Measurements from ENCODE around the gene REXO1.
A peak's percentile ranks its signal among the peaks of the same experiment; 100 is the strongest.

Gene REXO1

DNA sequence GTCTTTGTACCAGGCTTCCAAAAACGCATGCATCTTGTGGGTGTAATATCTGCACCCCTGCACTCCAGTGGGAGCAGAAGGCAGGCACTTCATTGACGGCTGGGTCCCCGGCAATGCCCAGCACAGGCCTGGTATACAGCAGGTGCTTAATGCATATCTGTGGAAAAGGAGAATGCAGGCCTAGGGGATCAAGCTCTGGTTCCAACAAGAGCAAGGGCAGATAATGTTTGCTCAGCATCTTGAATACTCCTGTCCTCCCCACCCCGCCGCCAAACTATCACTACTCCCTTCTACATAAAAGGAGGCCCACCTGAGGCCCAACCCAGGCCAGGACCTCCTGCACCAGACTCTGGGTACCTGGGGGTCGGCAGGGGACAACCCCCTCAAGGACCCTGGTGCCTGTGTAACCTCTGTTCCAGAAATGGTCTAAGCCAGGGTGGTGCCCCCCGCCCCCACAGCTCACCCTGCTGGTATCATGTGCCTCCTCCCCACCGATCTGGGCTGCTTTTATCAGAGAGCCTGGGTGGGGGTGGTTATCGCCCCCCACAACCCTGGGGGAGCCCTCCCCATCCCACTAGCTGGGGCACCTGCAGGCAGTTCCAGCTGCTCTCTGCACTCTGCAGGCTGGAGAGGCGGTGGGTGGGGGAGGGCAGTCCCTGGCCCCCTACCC, 10.3 kb upstream of the REXO1 start:
- H2BK120ac ChIP-seq (ENCODE audit: low read depth, low read length) = no peak overlapping the region
- H3K4me2 ChIP-seq (ENCODE audit: low read length, poor library complexity, severe bottlenecking) = no peak overlapping the region
- H3K9ac ChIP-seq (ENCODE audit: low read length) = no peak overlapping the region
- H3K4ac ChIP-seq (ENCODE audit: low read depth in 1 of 2, low read length in 2 of 2) = no peak overlapping the region
- no peak overlapping the region for H2AK5ac ChIP-seq (ENCODE audit: low read length, severe bottlenecking)
- no peak overlapping the region for H2AFZ ChIP-seq (ENCODE audit: low read depth, low read length)
- H4K91ac ChIP-seq (ENCODE audit: low read length) = no peak overlapping the region
- peak overlapping the region; percentile 44 for H2BK15ac ChIP-seq (ENCODE audit: low read depth, poor library complexity, severe bottlenecking)
- peak overlapping the region in 1 of 2 experiments; percentile 77 for H3K23ac ChIP-seq (ENCODE audit: low read length in 2 of 2)
- peaks cover 0 to 17% of the 10 kb centered on the region in 2 experiments for H3K36me3 ChIP-seq (ENCODE audit: control insufficient read depth in 1 of 2, insufficient read depth in 2 of 2, low read depth in 1 of 2, low read length in 2 of 2)
- H3K27me3 ChIP-seq (ENCODE audit: control insufficient read depth in 1 of 2, insufficient read depth in 1 of 2, low read length in 2 of 2) = no peaks in the 10 kb centered on the region
- H3K9me3 ChIP-seq (ENCODE audit: control insufficient read depth, low read length) = no peaks in the 10 kb centered on the region
- H3K4me3 ChIP-seq (ENCODE audit: insufficient read depth in 1 of 2, low read depth in 1 of 2, low read length in 2 of 2) = no peak overlapping the region
- no peak overlapping the region for H3K27ac ChIP-seq (ENCODE audit: low read length, poor library complexity, severe bottlenecking)
- H3K4me1 ChIP-seq (ENCODE audit: control insufficient read depth, insufficient read depth, low read depth, low read length) = peaks cover 80% of the 10 kb centered on the region
- DNase-seq = no peak
- peak overlapping the region in 1 of 2 experiments; percentile 61 for H2BK12ac ChIP-seq (ENCODE audit: low read length in 2 of 2)
- H3K14ac ChIP-seq (ENCODE audit: low read length in 2 of 2) = no peak overlapping the region
- H4K8ac ChIP-seq (ENCODE audit: low read length) = no peak overlapping the region
- H3K18ac ChIP-seq (ENCODE audit: low read depth in 1 of 2, low read length in 2 of 2) = peak overlapping the region in 1 of 2 experiments; percentile 63
- 85% methylated on average over 9 of the region's 10 CpGs for WGBS
- H2BK5ac ChIP-seq (ENCODE audit: low read depth, low read length, poor library complexity, severe bottlenecking) = no peak overlapping the region
- peaks cover 2% of the 10 kb centered on the region for H3K79me1 ChIP-seq (replicated peaks; ENCODE audit: low read length, poor library complexity, severe bottlenecking)

DNA sequence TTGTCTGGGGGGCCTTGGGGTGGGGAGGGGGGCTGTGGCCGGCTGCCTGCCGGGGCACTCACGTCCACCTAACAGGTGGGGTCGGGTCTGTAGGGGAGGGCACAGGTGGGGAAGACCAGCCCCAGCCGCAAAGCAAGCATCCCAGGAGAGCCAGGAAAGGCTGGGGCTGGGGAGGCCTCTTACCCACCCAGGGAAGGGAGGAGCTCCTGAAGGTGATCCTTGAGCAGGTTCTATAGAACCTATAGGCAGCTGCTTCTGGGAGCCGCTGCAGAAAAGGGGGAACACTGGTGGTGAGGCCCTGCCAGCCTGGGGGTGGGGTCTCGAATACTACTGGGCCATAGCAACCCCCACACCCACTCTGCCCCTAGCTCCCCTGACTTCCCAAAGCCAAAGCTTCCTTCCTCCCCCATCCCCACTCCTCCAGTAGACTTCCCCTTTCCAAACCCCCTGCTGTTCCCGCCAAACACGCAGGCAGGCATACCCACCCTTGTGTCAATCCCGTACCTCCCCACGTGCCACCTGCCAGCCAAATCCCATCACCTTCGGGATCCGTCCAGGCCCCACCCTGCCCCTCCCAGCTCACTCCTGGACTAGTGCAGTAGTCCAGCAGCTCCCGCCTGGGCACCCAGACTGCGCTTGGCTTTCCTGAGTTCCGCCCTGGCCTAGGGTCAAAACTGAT, 9.5 kb upstream of the REXO1 start:
- Histone ChIP-seq H4K91ac (ENCODE audit: low read length) (peak overlapping the region; percentile 70), H2BK5ac (ENCODE audit: low read depth, low read length, poor library complexity, severe bottlenecking) (no peak overlapping the region), H2BK120ac (ENCODE audit: low read depth, low read length) (peak overlapping the region; percentile 98), H3K9ac (ENCODE audit: low read length) (peak overlapping the region; percentile 68), H3K4me1 (ENCODE audit: control insufficient read depth, insufficient read depth, low read depth, low read length) (peaks cover 83% of the 10 kb centered on the region), H3K36me3 (ENCODE audit: control insufficient read depth in 1 of 2, insufficient read depth in 2 of 2, low read depth in 1 of 2, low read length in 2 of 2) (peaks cover 0 to 17% of the 10 kb centered on the region in 2 experiments), H2AK5ac (ENCODE audit: low read length, severe bottlenecking) (peak overlapping the region; percentile 50), H3K4ac (ENCODE audit: low read depth in 1 of 2, low read length in 2 of 2) (peak overlapping the region; percentile 84 to 92), H3K79me1 (replicated peaks; ENCODE audit: low read length, poor library complexity, severe bottlenecking) (peaks cover 5% of the 10 kb centered on the region), H3K14ac (ENCODE audit: low read length in 2 of 2) (peak overlapping the region in 1 of 2 experiments; percentile 14), H2AFZ (ENCODE audit: low read depth, low read length) (no peak overlapping the region), H3K9me3 (ENCODE audit: control insufficient read depth, low read length) (no peaks in the 10 kb centered on the region), H3K4me3 (ENCODE audit: insufficient read depth in 1 of 2, low read depth in 1 of 2, low read length in 2 of 2) (no peak overlapping the region), H3K4me2 (ENCODE audit: low read length, poor library complexity, severe bottlenecking) (peak overlapping the region; percentile 88), H3K18ac (ENCODE audit: low read depth in 1 of 2, low read length in 2 of 2) (peak overlapping the region; percentile 90 to 93), H2BK15ac (ENCODE audit: low read depth, poor library complexity, severe bottlenecking) (peak overlapping the region; percentile 71), H3K27ac (ENCODE audit: low read length, poor library complexity, severe bottlenecking) (peak overlapping the region; percentile 48), H4K8ac (ENCODE audit: low read length) (peak overlapping the region; percentile 66), H3K23ac (ENCODE audit: low read length in 2 of 2) (no peak overlapping the region), H3K27me3 (ENCODE audit: control insufficient read depth in 1 of 2, insufficient read depth in 1 of 2, low read length in 2 of 2) (no peaks in the 10 kb centered on the region), H2BK12ac (ENCODE audit: low read length in 2 of 2) (peak overlapping the region in 1 of 2 experiments; percentile 59)
- DNase-seq = no peak
- 60% methylated on average over 16 of the region's 16 CpGs for whole genome bisulfite sequencing

DNA sequence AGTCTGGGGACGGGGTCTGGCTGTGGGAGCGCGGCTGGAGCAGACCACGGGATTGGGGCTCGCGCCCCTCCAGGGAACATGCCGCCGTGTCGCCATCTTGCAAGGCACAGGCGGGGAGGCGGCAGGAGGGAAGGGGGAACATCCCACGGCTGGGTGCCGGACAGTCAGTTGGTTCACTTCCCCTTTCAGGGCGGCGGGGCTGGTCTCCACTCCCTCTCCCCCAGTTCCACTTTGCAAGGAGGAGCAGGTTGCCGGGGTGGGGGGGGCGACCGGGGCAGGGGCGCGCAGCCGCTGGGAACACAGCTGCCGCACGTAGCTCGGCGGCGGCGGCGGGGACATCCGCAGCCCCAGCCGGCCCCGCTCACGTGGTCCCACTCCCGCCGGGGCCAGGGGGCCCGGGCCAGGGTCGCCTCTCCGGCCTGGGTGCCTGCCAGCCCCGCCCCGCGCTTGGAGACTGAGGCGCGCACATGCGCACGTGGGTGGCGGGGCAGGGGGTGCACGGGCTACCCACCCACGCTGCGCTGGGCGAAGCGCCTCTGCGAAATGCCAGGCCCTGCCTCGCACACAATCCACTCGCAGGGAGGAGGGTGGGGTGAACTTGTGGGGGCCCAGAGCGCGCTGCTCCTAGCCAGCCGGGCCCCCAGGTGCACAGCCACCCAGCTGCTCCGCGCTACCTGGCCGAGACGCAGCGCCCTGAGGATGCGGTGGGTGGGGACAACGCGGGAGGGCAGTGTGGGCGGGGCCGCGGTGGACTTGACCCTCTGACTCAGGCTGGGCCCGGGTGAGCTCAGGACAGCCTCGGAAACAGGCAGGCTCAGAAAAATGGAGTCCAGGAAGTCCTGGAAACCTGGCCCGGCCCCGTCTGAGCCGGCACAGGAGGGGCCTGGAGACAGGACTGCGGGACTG, 8.7 kb upstream of the REXO1 start:
- Histone ChIP-seq H3K14ac (ENCODE audit: low read length in 2 of 2) (peak overlapping the region in 1 of 2 experiments; percentile 96), H3K4me1 (ENCODE audit: control insufficient read depth, insufficient read depth, low read depth, low read length) (peaks cover 85% of the 10 kb centered on the region), H4K8ac (ENCODE audit: low read length) (peak overlapping the region; percentile 99), H3K18ac (ENCODE audit: low read depth in 1 of 2, low read length in 2 of 2) (peak overlapping the region; percentile 93 to 98), H3K27me3 (ENCODE audit: control insufficient read depth in 1 of 2, insufficient read depth in 1 of 2, low read length in 2 of 2) (no peaks in the 10 kb centered on the region), H3K4ac (ENCODE audit: low read depth in 1 of 2, low read length in 2 of 2) (peak overlapping the region; percentile 84 to 98), H3K27ac (ENCODE audit: low read length, poor library complexity, severe bottlenecking) (peak overlapping the region; percentile 48), H4K91ac (ENCODE audit: low read length) (peak overlapping the region; percentile 99), H3K4me3 (ENCODE audit: insufficient read depth in 1 of 2, low read depth in 1 of 2, low read length in 2 of 2) (peak overlapping the region; percentile 50 to 69), H2BK120ac (ENCODE audit: low read depth, low read length) (peak overlapping the region; percentile 98), H2BK15ac (ENCODE audit: low read depth, poor library complexity, severe bottlenecking) (peak overlapping the region; percentile 87), H2BK12ac (ENCODE audit: low read length in 2 of 2) (peak overlapping the region; percentile 88 to 92), H2AFZ (ENCODE audit: low read depth, low read length) (no peak overlapping the region), H3K36me3 (ENCODE audit: control insufficient read depth in 1 of 2, insufficient read depth in 2 of 2, low read depth in 1 of 2, low read length in 2 of 2) (peaks cover 0 to 22% of the 10 kb centered on the region in 2 experiments), H2BK5ac (ENCODE audit: low read depth, low read length, poor library complexity, severe bottlenecking) (no peak overlapping the region), H3K9ac (ENCODE audit: low read length) (peak overlapping the region; percentile 78), H3K4me2 (ENCODE audit: low read length, poor library complexity, severe bottlenecking) (peak overlapping the region; percentile 88), H3K9me3 (ENCODE audit: control insufficient read depth, low read length) (no peaks in the 10 kb centered on the region), H3K23ac (ENCODE audit: low read length in 2 of 2) (peak overlapping the region; percentile 22 to 81), H2AK5ac (ENCODE audit: low read length, severe bottlenecking) (peak overlapping the region; percentile 29), H3K79me1 (replicated peaks; ENCODE audit: low read length, poor library complexity, severe bottlenecking) (peaks cover 10% of the 10 kb centered on the region)
- 8% methylated on average over 52 of the region's 73 CpGs for WGBS
- peak; percentile 85 for DNase-seq

All from mesenchymal stem cell (in vitro differentiated cells and primary cell).